Measurements from ENCODE around the gene STXBP2. TPM values are rescaled to one million over a fixed set of nuclear protein-coding genes. Genes with fewer than 3 reads are reported as not detected.

Gene STXBP2
- total and polyA plus RNA-seq, 4 donors = 80.3 to 455 (median 195) TPM

DNA sequence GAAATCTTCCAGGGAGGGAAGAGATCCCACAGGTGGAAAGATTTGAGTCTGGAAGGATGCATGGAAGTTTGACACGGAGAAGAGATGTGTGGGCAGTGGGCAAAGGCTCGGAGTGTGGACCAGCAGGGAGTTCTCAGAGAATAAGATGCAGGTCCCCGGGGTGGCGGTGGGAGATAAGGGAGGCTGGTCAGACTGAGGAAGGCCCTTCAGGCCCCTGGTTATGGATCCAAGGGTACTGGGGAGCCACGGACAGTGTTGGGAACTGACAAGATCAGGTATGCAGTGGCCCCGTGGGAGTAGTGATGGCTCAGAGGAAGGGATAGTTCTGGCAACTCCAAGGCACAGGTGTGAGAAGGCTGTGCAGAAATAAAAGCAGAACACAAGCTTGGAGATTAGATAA is 38.7 kb upstream of the STXBP2 start:
- WGBS, 2 donors = 76 to 84% methylated on average over 6 of the region's 6 CpGs
- H3K9me3 ChIP-seq (ENCODE audit: control insufficient read depth in 4 of 4, insufficient read depth in 3 of 4, low read length in 3 of 4) = no peaks in the 10 kb centered on the region
- H3K27ac ChIP-seq (ENCODE audit: low read depth in 1 of 2, low read length in 1 of 2) = no peak overlapping the region
- H3K36me3 ChIP-seq (ENCODE audit: control insufficient read depth in 4 of 4, insufficient read depth in 4 of 4, low read length in 4 of 4) = no peaks in the 10 kb centered on the region
- no peak overlapping the region for H3K9ac ChIP-seq (ENCODE audit: insufficient read depth in 1 of 2, low read length in 2 of 2)
- DNase-seq = no peak
- H3K4me1 ChIP-seq (ENCODE audit: control insufficient read depth in 5 of 5, insufficient read depth in 5 of 5, low read length in 5 of 5) = peaks cover 0 to 7% (median 0%) of the 10 kb centered on the region in 5 donors
- H3K27me3 ChIP-seq (ENCODE audit: control insufficient read depth in 3 of 3, insufficient read depth in 3 of 3, low read length in 2 of 3) = peaks cover 0 to 22% (median 22%) of the 10 kb centered on the region in 3 donors
- no peak for ATAC-seq (ENCODE audit: insufficient read depth, low FRiP score)
- TF ChIP-seq, protein P1, sequence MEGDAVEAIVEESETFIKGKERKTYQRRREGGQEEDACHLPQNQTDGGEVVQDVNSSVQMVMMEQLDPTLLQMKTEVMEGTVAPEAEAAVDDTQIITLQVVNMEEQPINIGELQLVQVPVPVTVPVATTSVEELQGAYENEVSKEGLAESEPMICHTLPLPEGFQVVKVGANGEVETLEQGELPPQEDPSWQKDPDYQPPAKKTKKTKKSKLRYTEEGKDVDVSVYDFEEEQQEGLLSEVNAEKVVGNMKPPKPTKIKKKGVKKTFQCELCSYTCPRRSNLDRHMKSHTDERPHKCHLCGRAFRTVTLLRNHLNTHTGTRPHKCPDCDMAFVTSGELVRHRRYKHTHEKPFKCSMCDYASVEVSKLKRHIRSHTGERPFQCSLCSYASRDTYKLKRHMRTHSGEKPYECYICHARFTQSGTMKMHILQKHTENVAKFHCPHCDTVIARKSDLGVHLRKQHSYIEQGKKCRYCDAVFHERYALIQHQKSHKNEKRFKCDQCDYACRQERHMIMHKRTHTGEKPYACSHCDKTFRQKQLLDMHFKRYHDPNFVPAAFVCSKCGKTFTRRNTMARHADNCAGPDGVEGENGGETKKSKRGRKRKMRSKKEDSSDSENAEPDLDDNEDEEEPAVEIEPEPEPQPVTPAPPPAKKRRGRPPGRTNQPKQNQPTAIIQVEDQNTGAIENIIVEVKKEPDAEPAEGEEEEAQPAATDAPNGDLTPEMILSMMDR (IDR thresholded peaks at IDR 0.05; ENCODE audit: control extremely low read depth, extremely low read depth) = no peak
- H3K4me3 ChIP-seq = no peak overlapping the region

DNA sequence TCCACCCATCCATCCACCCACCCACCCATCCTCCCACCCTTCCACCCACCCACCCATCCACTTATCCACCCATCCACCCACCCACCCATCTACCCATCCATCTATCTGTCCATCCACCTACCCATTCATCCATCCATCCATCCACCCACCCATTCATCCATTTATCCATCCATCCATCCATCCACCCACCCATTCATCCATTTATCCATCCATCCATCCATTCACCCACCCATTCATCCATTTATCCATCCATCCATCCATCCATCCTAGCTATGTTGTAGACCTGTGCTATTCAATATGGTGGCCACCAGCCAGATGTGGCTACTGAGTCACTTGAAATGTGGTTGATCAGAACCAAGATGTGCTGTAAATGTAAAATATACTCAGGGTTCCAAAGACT is 36.2 kb upstream of the STXBP2 start:
- no peak overlapping the region for H3K9ac ChIP-seq (ENCODE audit: insufficient read depth in 1 of 2, low read length in 2 of 2)
- ATAC-seq (ENCODE audit: insufficient read depth, low FRiP score) (no peak), DNase-seq (no peak)
- no peaks in the 10 kb centered on the region for H3K36me3 ChIP-seq (ENCODE audit: control insufficient read depth in 4 of 4, insufficient read depth in 4 of 4, low read length in 4 of 4)
- no peak overlapping the region for H3K4me3 ChIP-seq
- H3K27me3 ChIP-seq (ENCODE audit: control insufficient read depth in 3 of 3, insufficient read depth in 3 of 3, low read length in 2 of 3) = peaks cover 4 to 11% (median 9%) of the 10 kb centered on the region in 3 donors
- peaks cover 0 to 9% (median 0%) of the 10 kb centered on the region in 5 donors for H3K4me1 ChIP-seq (ENCODE audit: control insufficient read depth in 5 of 5, insufficient read depth in 5 of 5, low read length in 5 of 5)
- TF ChIP-seq, protein P1 (IDR thresholded peaks at IDR 0.05; ENCODE audit: control extremely low read depth, extremely low read depth) = no peak
- H3K9me3 ChIP-seq (ENCODE audit: control insufficient read depth in 4 of 4, insufficient read depth in 3 of 4, low read length in 3 of 4) = peaks cover 0 to 2% (median 0%) of the 10 kb centered on the region in 4 donors
- no peak overlapping the region for H3K27ac ChIP-seq (ENCODE audit: low read depth in 1 of 2, low read length in 1 of 2)

DNA sequence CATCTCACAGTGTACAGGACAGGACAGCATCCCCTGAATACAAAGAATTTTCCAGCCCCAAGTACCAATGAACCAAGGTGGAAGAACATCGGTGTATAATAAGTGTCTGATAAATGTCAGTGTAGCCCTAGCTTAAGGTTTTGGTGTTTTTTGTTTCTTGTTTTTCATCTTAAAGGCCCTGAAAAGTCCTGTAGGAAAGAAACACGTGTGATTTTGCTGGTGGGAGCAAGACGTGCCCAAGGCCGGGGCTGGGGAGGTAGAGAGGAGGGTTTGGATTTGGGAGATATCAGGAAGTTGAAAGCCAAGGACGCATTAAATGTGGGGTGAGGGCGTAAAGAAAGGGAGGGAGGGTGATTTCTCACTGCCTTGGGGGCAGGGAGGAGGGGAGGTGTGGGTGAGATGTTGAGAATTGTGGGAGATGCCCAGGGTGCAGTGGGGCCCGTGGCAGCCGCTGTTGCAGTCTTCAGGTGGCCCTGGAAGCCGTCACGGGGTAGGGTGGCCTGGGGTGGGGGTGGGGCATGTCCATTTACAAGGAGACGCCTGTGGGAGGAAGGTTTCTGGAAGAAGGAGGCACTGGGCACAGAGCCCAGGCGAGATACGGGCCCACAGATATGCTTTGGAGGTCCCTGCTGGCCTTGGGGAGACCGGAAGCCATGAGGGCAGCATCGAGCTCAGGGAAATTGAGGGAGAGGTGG is 34.5 kb upstream of the STXBP2 start:
- 34 to 43% methylated on average over 15 of the region's 15 CpGs for WGBS, 2 donors
- ATAC-seq (ENCODE audit: insufficient read depth, low FRiP score) = peak; percentile 28
- Histone ChIP-seq H3K9ac (ENCODE audit: insufficient read depth in 1 of 2, low read length in 2 of 2) (no peak overlapping the region), H3K4me3 (no peak overlapping the region), H3K9me3 (ENCODE audit: control insufficient read depth in 4 of 4, insufficient read depth in 3 of 4, low read length in 3 of 4) (peaks cover 0 to 2% (median 0%) of the 10 kb centered on the region in 4 donors), H3K36me3 (ENCODE audit: control insufficient read depth in 4 of 4, insufficient read depth in 4 of 4, low read length in 4 of 4) (no peaks in the 10 kb centered on the region), H3K4me1 (ENCODE audit: control insufficient read depth in 5 of 5, insufficient read depth in 5 of 5, low read length in 5 of 5) (peaks cover 0 to 6% (median 0%) of the 10 kb centered on the region in 5 donors), H3K27ac (ENCODE audit: low read depth in 1 of 2, low read length in 1 of 2) (peak overlapping the region in 1 of 2 donors; percentile 24), H3K27me3 (ENCODE audit: control insufficient read depth in 3 of 3, insufficient read depth in 3 of 3, low read length in 2 of 3) (peaks cover 3 to 5% (median 4%) of the 10 kb centered on the region in 3 donors)
- DNase-seq = peak; percentile 11 to 68 (median 54)
- TF ChIP-seq, protein P1 (IDR thresholded peaks at IDR 0.05; ENCODE audit: control extremely low read depth, extremely low read depth) = no peak
